Loucy (cell line): ENCODE results near the gene KRTAP10-3.

Experiments used
- H2AFZ ChIP-seq: fragments of 200-600 bp; sonication (generic); 2 replicates; pipeline ENCODE4 v1.6.0; 2016; ENCODE audit warnings: antibody characterized with exemption, mild to moderate bottlenecking, low read length, moderate library complexity
- H3F3A ChIP-seq: fragments of 200-600 bp; 2 replicates; pipeline ENCODE4 v1.6.0; 2016; ENCODE audit warnings: antibody characterized with exemption, low read depth, mild to moderate bottlenecking
- H3K27me3 ChIP-seq: fragments of 200-600 bp; sonication (generic); 2 replicates; pipeline ENCODE4 v1.6.1; 2014; ENCODE audit warnings: low read length, mild to moderate bottlenecking; ENCODE audit not compliant: insufficient read depth, poor library complexity, severe bottlenecking
- H3K36me3 ChIP-seq: fragments of 200-600 bp; sonication (generic); 2 replicates; pipeline ENCODE4 v1.6.1; 2016; ENCODE audit warnings: low read length; ENCODE audit not compliant: insufficient read depth
- H3K4me1 ChIP-seq: fragments of 200-600 bp; sonication (generic); 2 replicates; pipeline ENCODE4 v1.5.1; 2014; ENCODE audit warnings: low read length, mild to moderate bottlenecking; ENCODE audit not compliant: insufficient read depth, poor library complexity, severe bottlenecking
- H3K4me2 ChIP-seq: fragments of 200-600 bp; sonication (generic); 2 replicates; pipeline ENCODE4 v1.6.0; 2014; ENCODE audit warnings: antibody characterized with exemption, low read length, low read depth, mild to moderate bottlenecking; ENCODE audit not compliant: poor library complexity, severe bottlenecking
- H3K4me3 ChIP-seq: fragments of 200-600 bp; sonication (generic); 2 replicates; pipeline ENCODE4 v1.5.1; 2014; ENCODE audit warnings: low read length, mild to moderate bottlenecking, mixed read lengths; ENCODE audit not compliant: poor library complexity, severe bottlenecking
- H3K79me2 ChIP-seq: fragments of 200-600 bp; sonication (generic); 2 replicates; pipeline ENCODE4 v1.6.1; 2014; ENCODE audit warnings: low read length; ENCODE audit not compliant: insufficient read depth
- H3K9ac ChIP-seq: fragments of 200-600 bp; sonication (generic); 2 replicates; pipeline ENCODE4 v1.6.0; 2014; ENCODE audit warnings: mild to moderate bottlenecking, low read depth, low read length, moderate library complexity; ENCODE audit not compliant: poor library complexity, severe bottlenecking
- H3K9me2 ChIP-seq: fragments of 200-600 bp; sonication (generic); replicated peaks from 2 replicates; pipeline ENCODE4 v1.6.1; 2016; ENCODE audit warnings: low read depth, low read length, mixed read lengths
- H3K9me3 ChIP-seq: fragments of 200-600 bp; sonication (generic); 2 replicates; pipeline ENCODE4 v1.6.1; 2014; ENCODE audit warnings: mild to moderate bottlenecking, antibody characterized with exemption, low read length, low read depth; ENCODE audit not compliant: insufficient read depth
- H4K20me1 ChIP-seq: fragments of 200-600 bp; sonication (generic); 2 replicates; pipeline ENCODE4 v1.6.0; 2014; ENCODE audit warnings: antibody characterized with exemption, low read length, mild to moderate bottlenecking; ENCODE audit not compliant: insufficient read depth, poor library complexity, severe bottlenecking
- EZH2phosphoT487 ChIP-seq: fragments of 200-600 bp; IDR thresholded peaks from 2 replicates; pipeline ENCODE4 v1.6.1; 2018; ENCODE audit warnings: antibody characterized with exemption, mild to moderate bottlenecking, moderate library complexity, borderline replicate concordance
- TF ChIP-seq, protein P1 (sequence below): fragments of 200-600 bp; sonication (generic); conservative IDR thresholded peaks from 2 replicates; pipeline ENCODE4 v1.5.1; 2014; ENCODE audit warnings: mild to moderate bottlenecking, antibody characterized with exemption, low read length

Gene KRTAP10-3

DNA sequence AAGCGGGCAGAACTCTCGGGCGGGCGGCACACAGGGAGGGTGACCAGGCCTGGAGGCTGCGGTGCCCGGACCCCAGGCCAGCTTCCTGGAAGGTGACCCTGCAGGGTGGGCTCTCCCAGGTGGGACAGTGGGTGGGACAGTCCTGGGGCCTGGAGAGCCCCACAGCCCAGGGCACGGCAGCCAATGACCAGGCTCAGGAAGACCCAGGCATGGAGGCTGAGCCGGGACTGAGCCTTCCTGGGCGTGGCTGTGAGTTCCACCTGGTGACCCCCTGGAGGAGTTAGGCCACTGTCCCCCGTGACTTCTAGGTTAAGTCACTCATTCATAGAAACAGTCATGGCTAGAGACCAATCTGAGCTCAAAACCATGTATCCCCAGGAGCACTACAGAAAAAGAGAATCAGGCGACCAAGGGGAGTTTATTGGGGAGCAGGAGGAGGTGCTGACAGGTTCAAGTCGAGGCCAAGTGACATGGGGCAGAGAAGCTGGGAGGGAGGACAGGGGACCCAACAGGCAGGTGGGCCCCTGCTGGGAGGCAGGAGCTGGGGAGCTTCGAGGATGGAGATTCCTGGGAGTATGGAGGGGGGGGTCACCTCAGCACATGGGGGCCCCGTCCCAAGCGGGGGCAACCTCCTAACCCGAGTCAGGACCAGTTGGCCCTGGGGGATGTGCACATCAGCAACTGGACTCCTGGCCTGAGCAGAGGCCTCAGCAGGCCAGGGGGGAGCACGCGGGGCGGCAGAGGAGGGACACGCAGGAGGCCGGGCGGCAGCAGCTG is 20.6 kb upstream of the KRTAP10-3 start:
- Histone ChIP-seq H3K27me3 (no peaks in the 10 kb centered on the region), H2AFZ (no peak overlapping the region), H4K20me1 (no peaks in the 10 kb centered on the region), H3K9me3 (peaks cover 6% of the 10 kb centered on the region; the same call in 1 of the 2 replicates), H3K4me1 (no peaks in the 10 kb centered on the region), H3K9me2 (no peaks in the 10 kb centered on the region), H3K4me3 (no peak overlapping the region), H3F3A (no peaks in the 10 kb centered on the region; the same call in 1 of the 2 replicates), H3K79me2 (no peaks in the 10 kb centered on the region), H3K4me2 (no peak overlapping the region), H3K9ac (no peak overlapping the region), H3K36me3 (no peaks in the 10 kb centered on the region)
- TF ChIP-seq EZH2phosphoT487 = no peak
- TF ChIP-seq, protein P1, sequence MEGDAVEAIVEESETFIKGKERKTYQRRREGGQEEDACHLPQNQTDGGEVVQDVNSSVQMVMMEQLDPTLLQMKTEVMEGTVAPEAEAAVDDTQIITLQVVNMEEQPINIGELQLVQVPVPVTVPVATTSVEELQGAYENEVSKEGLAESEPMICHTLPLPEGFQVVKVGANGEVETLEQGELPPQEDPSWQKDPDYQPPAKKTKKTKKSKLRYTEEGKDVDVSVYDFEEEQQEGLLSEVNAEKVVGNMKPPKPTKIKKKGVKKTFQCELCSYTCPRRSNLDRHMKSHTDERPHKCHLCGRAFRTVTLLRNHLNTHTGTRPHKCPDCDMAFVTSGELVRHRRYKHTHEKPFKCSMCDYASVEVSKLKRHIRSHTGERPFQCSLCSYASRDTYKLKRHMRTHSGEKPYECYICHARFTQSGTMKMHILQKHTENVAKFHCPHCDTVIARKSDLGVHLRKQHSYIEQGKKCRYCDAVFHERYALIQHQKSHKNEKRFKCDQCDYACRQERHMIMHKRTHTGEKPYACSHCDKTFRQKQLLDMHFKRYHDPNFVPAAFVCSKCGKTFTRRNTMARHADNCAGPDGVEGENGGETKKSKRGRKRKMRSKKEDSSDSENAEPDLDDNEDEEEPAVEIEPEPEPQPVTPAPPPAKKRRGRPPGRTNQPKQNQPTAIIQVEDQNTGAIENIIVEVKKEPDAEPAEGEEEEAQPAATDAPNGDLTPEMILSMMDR = no peak

DNA sequence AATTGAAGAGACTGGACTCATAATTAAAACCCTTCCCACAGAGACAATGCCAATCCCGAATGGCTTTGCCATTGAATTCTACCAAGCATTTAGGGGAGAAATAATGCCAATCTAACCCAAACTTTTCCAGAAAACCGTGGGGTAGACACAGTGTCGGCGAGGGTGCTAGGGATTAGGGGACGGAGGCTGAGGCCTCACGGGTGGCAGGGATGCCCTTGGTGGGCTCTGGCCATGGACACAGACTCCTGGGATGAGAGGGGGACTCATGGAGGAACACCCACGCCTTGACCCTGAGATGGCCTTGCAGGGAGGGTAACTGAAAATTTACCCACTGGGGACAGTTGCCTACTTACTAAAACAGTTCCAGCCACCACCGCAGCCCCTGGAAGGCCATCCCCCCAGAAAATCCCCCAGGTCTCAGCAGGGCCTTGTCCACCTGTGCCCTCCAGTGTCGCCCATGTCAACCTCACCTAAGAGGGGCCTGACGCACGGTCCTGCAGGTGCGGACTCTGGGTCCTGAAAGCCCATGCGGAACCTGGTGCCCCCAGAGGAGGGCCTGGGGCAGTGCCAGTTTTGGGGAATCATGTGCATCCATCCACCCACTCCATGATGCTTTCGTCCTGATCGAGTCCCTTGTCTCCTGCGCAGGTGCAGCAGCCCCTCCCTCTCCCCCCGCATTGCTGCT is 19.9 kb upstream of the KRTAP10-3 start:
- Histone ChIP-seq H3K4me3 (no peak overlapping the region), H3K9me3 (peaks cover 6% of the 10 kb centered on the region; the same call in 1 of the 2 replicates), H2AFZ (no peak overlapping the region), H3K79me2 (no peaks in the 10 kb centered on the region), H3K36me3 (no peaks in the 10 kb centered on the region), H3K9me2 (no peaks in the 10 kb centered on the region), H4K20me1 (no peaks in the 10 kb centered on the region), H3K4me2 (no peak overlapping the region), H3K4me1 (no peaks in the 10 kb centered on the region), H3K9ac (no peak overlapping the region), H3F3A (no peaks in the 10 kb centered on the region; the same call in 1 of the 2 replicates), H3K27me3 (no peaks in the 10 kb centered on the region)
- TF ChIP-seq, protein P1 = no peak
- TF ChIP-seq EZH2phosphoT487 = no peak

DNA sequence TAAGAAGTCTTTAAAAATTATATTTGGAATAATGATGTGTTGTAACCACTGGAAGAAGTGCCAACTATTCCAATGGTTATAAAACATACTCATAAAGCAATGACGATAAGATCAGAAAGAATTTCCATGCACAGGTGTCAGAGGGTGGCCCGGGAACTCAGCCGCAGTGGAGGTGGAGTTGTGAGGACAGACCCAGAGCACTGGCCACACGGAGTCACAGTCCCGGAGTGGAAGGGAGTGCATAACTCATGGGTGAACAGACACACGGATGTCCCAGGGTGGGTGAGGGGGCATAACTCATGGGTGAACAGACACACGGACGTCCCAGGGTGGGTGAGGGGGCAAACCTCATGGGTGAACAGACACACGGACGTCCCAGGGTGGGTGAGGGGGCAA is 17.4 kb upstream of the KRTAP10-3 start:
- H2AFZ ChIP-seq = no peak overlapping the region
- H3F3A ChIP-seq = no peaks in the 10 kb centered on the region
- H3K4me3 ChIP-seq = no peak overlapping the region
- no peaks in the 10 kb centered on the region for H3K36me3 ChIP-seq
- H3K4me1 ChIP-seq = no peaks in the 10 kb centered on the region
- no peaks in the 10 kb centered on the region for H3K9me2 ChIP-seq
- peaks cover 1% of the 10 kb centered on the region; the same call in 1 of the 2 replicates for H3K9me3 ChIP-seq
- no peaks in the 10 kb centered on the region for H3K27me3 ChIP-seq
- no peaks in the 10 kb centered on the region for H3K79me2 ChIP-seq
- no peak overlapping the region for H3K4me2 ChIP-seq
- TF ChIP-seq, protein P1 = no peak
- no peak for TF ChIP-seq EZH2phosphoT487
- no peak overlapping the region for H3K9ac ChIP-seq
- no peaks in the 10 kb centered on the region for H4K20me1 ChIP-seq
